ENCODE measurements around the gene BMI1. TPM values are rescaled to one million over a fixed set of nuclear protein-coding genes. Genes with fewer than 3 reads are reported as not detected.
A peak's percentile ranks its signal among the peaks of the same experiment; 100 is the strongest.

The BMI1 gene
- polyA plus RNA-seq, 3 donors: 15.5 to 35.5 (median 25.0) TPM

DNA sequence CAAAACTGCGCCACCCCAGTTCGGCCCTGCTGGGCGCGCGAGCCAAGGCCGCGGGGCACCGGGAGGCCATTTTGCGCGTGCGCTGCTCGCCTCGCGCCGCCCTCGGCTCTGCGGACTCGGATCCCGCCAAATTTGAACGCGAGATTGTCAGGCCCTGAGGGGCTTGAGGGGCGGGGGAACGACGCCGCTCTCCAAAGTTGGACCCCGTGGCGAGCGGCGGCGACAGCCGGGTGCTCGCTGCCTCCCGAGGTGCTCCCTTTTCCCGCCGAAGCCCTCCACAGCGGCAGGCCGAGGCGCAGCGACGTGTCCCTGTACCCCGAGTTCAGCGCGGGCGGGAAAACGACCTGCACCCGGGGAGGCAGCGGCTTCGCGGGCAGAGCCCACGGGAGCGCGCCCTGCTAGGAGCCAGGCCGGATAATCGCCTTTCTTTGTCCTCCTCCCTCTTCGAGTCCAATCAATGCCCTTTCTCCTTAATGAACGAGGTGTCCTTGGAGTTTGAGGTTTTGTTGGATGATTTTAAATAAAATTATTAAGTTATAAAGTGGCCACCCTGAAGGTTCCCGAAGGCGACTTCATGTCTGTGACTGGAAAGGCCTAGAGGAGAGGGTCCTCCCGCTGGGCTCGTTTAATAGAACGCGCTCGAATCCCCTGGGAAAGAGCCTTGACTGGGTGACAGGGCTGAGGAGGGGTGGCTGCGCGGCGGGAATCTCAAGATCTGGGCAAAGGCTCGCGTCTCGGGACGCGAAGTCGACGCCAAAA is 13.7 kb downstream of the BMI1 start:
- 6 to 17% (median 15%) methylated on average over 66 to 73 of the region's 73 CpGs for WGBS, 3 donors
- no peak overlapping the region for H3K27ac ChIP-seq (ENCODE audit: low read depth, low read length)

DNA sequence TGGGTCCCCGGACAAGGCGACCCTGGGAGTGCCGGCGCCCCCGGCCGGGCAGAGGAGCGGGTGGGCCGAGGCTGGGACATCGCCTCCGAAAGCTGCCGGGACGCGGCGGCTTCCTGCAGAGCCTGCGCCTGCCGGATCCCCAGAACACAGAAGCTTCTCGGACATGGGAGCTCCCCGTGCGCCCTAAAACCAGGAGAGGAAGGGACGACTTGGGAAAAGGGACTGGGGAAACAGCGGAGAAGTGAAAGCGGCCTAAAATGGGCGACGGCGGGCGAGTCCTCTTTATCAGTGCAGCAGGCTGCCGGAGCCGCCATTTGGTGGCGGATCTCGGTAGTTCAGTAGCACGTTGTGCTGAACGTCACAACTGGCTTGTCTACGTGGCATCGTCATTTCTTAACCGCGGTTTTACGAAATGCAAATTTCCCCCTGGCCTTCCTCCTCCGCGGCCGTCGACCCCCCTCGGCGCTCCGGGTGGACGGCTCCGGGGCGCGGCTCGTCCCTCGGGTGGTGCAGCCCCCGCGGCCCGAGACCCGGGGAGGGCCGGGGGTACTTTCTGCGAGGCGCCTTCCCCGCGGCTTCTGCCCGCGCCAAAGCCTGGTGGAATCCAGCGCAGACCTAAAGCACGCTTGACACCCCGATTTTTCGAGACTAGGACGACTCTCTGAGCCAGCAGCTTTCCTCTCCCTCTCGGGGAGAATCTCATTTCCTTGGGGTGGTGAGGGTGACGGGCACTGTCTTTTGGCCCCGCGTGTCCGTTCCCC is 14.5 kb downstream of the BMI1 start:
- H3K27ac ChIP-seq (ENCODE audit: low read depth, low read length): no peak overlapping the region
- 3 to 5% (median 4%) methylated on average over 63 to 71 of the region's 71 CpGs for WGBS, 3 donors

DNA sequence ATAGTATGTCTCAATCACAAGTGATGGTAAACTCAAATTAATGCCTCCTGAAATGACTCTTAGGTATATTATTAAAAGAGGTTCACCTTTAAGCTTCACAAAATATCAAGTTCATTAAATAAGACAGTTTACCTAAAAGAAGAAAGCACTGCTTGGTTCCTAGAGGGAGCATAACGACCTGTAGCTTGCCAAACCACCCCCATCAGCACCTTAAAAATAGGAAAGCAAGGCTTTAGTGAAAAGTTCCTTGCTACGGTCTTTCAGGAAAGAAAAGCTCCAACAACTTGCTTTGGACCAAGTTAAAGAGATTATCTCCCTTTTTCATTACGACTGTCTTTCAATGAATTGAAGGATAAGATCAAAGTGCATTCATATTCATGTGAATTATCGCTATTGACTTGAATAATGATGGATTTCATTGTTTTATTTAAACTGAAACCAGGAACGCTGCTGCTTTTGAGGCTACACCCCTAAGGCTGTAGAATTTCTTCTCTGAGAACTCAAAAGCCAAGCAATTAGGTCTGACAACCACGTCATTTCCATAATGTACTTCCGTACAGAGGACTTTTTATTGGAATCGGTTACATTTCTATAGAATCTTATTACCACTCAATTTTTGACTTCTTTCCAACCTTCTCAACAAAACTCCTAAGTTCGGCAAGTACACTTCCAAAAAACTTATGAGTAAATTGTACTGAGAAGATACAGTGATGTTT is 17.4 kb downstream of the BMI1 start:
- H3K27ac ChIP-seq (ENCODE audit: low read depth, low read length): no peak overlapping the region
- 20 to 23% (median 21%) methylated on average over 9 of the region's 9 CpGs for WGBS, 3 donors

GRCh38 chr10:22338931-22339330 is 18.0 kb downstream of the BMI1 start:
- no peak overlapping the region for H3K27ac ChIP-seq (ENCODE audit: low read depth, low read length)

DNA sequence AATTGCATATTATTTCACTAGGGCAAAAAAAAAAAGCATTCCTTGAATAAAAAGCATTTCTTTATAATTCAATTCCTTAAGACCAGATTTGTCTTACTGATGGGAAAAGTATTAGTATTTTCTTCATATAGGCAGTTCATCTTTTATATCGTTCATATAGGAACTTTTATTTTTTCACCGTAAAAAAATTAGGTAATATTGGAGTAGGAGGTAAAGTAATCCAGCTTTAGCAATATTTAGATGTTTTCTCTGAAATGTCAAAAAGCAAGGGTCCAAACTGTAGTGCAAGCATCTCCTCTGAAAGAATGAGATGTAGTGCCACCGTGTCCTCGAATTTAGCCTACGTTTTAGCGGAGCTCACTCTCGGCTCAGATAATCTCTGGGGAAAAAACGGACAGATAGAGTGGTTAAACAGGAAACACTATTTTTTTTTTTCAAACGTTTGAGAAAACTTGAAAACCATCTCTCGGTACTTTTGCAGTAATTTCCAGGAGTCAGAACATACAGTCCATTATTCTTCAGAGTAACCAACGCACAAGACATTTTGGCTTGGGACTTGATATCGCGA is 18.9 kb downstream of the BMI1 start:
- peak overlapping the region; percentile 83 for H3K27ac ChIP-seq (ENCODE audit: low read depth, low read length)
- 1% methylated on average over 13 of the region's 13 CpGs for whole genome bisulfite sequencing, 3 donors

GRCh38 chr10:22340329-22341189 is 19.7 kb downstream of the BMI1 start:
- 1% methylated on average over 73 to 97 of the region's 98 CpGs for WGBS, 3 donors

DNA sequence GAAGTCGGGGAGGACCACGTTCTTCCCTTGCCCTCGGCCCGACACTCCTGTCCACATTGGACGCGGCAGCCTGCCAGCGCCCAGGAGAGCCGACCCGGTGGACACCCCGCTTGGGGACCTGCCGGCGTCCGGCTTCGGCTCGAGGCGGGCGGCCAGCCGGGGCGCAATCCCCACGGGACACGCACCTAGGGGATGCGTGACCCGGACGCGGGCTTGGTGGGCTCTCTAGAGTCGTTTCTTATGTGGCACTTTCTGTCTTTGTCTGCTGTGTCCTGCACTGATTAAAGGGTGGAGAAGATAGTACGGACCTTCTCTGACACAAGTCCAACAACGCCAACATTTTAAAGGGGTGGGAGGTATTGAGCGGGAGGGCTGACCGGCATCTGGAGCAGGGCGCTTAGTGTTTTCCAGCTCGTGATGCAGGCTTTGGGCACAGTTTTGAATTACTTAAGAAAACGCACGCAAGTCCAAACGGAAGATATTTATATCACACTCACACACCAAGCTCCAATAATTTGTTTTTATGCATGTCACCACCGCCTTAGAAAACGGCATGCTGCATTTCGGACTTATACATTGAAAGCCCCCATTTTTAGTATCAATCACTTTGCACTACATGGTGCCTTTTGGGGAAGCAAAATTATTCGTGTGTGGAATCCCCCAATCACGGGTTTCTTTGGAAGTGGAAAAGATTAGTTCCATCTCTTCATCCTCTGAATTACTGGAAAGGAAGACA is 20.5 kb downstream of the BMI1 start:
- no peak overlapping the region for H3K27ac ChIP-seq (ENCODE audit: low read depth, low read length)
- 2 to 3% (median 2%) methylated on average over 40 of the region's 40 CpGs for WGBS, 3 donors

More at GRCh38 chr10:22340329-22341189, 19.7 kb downstream of the BMI1 start:
- H3K27ac ChIP-seq (ENCODE audit: low read depth, low read length): peak overlapping the region; percentile 83

GRCh38 chr10:22341926-22342196 is 21.0 kb downstream of the BMI1 start:
- 42 to 46% (median 43%) methylated on average over 3 of the region's 3 CpGs for WGBS, 3 donors
- H3K27ac ChIP-seq (ENCODE audit: low read depth, low read length): no peak overlapping the region

GRCh38 chr10:22342421-22342820 is 21.5 kb downstream of the BMI1 start:
- 46 to 49% (median 46%) methylated on average over 3 of the region's 3 CpGs for WGBS, 3 donors
- H3K27ac ChIP-seq (ENCODE audit: low read depth, low read length): no peak overlapping the region

- WGBS, 3 donors: 16 to 18% (median 17%) methylated on average over 3 of the region's 3 CpGs
- H3K27ac ChIP-seq (ENCODE audit: low read depth, low read length): no peak overlapping the region
These were observed 22.8 kb downstream of the BMI1 start for GRCh38 chr10:22343731-22344130.

- no peak overlapping the region for H3K27ac ChIP-seq (ENCODE audit: low read depth, low read length)
- WGBS, 3 donors: 19 to 24% (median 20%) methylated on average over 1 of the region's 1 CpG
These were observed 23.4 kb downstream of the BMI1 start for GRCh38 chr10:22344249-22344648.

- no peak overlapping the region for H3K27ac ChIP-seq (ENCODE audit: low read depth, low read length)
- WGBS, 3 donors: 9 to 13% (median 13%) methylated on average over 25 to 26 of the region's 26 CpGs
These were observed 23.9 kb downstream of the BMI1 start for GRCh38 chr10:22344781-22345300.

DNA sequence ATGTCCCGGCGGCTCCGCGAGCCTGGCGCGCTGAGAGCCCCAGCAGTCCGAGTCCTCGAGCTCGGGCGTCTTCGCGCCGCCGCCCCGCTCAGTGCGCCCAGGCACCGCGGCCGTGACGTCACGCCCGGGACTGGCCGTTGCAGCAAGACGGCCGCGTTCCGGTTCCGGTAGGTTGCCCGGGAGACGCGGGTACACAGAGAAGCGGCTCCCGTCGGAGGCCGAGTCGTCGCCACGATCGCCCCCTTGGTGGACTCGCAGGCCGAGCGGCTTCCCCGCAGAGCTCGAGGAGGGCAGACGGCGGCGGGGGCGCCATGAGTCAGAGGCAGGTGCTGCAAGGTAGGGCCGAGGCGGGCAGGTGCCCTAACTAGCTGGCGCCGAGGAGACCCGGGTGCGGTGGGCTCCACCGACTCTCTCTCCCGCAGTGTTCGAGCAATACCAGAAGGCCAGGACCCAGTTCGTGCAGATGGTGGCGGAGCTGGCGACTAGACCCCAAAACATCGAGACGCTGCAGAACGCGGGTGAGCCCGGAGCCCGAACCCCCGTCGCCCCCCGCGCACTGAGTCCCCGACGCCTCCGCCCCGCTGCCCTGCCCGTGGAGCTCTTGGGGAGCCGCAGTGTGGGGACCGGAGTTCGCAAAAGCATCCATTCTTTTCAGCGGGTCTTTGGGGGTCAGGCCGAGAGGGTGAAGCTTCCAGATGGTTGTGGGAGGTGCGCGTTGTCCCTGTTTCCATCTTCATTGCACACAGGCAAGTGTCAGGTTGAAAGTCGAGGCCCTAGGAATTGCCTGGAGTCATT is 24.6 kb downstream of the BMI1 start, which contains the start of gene SPAG6:
Gene SPAG6 (plus strand): TSS at position 196 of the 795 bp plus-strand sequence. CDS start 116 bp downstream, at position 312.
- 6 to 7% (median 7%) methylated on average over 80 to 83 of the region's 83 CpGs for WGBS, 3 donors
- no peak within 1 kb of the TSS for H3K27ac ChIP-seq (ENCODE audit: low read depth, low read length)

DNA sequence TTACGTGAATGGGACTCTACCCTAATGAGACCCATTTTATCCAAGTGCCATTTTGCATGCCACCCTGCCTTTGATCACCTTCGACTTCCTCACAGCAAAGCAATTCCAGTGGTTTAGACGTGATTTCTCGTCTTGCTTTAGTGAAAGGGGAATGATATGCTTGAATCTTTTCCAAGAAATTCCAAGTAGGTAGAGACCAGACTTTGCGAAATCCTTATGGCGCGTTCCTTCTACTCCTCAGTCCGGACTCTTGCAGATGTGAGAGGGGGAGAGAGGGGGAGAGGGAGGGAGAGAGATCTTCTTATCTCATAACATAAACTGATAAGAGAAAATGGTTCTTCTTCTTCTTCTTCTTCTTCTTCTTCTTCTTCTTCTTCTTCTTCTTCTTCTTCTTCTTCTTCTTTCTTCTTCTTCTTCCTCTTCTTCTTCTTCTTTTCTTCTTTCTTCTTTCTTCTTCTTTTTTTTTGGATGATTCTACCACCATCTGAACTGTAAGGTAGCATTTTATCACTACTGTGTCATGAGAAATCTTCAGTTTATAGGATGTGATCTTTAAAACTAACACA is 25.3 kb downstream of the BMI1 start:
- 38 to 52% (median 43%) methylated on average over 8 of the region's 8 CpGs for WGBS, 3 donors

DNA sequence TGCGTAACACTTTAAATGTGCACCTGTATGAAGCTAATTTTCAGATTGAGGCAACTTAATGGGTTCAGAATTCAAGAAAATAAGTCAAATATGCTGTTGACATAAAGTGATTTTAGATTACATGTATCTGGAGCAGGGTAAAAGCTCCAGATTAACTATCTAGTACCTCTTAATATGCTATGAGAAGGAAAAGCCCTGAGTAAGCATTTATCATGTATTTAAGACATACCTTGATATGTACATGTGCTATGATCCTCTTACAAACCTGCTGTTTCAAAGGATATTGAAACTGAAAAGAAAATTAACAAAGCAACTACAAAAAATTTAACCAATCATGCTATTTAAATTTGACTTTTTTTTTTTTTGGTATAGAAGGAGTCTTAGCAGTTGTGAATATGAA is 28.9 kb downstream of the BMI1 start:
- 92 to 100% (median 99%) methylated on average over 1 of the region's 1 CpG for WGBS, 3 donors
- no peak overlapping the region for H3K27ac ChIP-seq (ENCODE audit: low read depth, low read length)

More for the DNA sequence above, 25.3 kb downstream of the BMI1 start:
- H3K27ac ChIP-seq (ENCODE audit: low read depth, low read length): no peak overlapping the region

- no peak overlapping the region for H3K27ac ChIP-seq (ENCODE audit: low read depth, low read length)
- WGBS, 3 donors: 94 to 97% (median 95%) methylated on average over 5 of the region's 5 CpGs
These were observed 30.3 kb downstream of the BMI1 start for GRCh38 chr10:22351131-22351703.
